ENCODE data around the gene LHPP.
A peak's percentile ranks its signal among the peaks of the same experiment; 100 is the strongest.

Gene LHPP

DNA sequence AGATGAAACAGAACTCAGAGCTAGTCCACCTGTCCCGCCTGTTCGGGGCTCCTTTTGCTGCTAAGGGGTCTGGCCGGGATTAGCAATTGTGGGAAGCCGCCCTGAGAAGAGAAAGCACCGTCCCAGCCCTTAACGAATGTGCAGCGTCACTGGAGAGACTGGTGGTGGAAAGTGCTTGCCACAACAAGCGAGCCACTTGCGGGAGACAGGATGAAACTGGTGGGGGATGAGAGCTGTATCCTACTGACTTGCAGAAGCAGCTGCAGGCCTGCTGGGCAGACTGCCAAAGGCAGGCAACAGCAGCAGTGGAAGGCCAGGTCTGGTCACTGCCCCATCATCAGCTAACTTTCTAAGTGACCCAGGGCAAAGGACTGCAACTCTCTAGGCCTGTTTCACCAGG, 187.1 kb downstream of the LHPP start:
- DNase-seq, result peak; percentile 84

DNA sequence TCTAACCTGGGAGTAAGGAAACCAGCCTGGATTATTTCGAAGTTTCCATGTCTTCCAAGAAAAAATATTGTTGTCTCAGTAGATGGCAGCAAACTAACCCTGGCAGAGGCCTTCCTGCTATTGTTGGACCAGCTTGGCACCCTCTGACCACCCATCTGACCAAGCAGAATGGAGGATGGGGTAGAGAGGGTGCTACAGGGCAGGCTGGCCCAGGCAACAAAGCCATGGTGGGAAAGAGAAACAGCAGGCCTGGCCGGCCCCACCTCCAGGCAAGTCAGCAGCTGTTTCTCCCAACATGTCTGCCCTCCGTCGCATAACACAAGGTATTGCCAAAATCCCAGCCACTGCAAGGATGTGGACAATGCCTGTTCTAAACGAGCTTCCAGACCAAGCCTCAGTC, 187.6 kb downstream of the LHPP start:
- no peak for DNase-seq

DNA sequence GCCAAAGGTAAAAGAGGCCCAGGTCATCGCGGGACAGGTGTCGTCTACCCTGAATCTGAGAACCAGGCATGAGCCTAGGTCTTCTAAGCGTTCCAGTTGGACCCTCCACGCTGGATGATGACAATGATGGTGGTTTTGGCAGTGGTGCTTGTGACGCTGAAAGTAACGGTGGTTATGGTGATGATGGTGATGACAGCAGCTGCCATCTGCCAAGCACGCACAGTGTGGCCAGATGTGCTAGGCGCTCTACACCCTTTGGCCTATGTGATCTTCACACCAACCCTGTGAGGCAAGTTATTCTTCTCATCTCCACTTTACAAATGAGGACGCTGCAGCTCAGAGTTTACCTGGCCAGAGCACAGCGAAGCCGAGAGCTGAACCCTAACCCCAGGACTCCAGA, 188.6 kb downstream of the LHPP start:
- no peak for DNase-seq

DNA sequence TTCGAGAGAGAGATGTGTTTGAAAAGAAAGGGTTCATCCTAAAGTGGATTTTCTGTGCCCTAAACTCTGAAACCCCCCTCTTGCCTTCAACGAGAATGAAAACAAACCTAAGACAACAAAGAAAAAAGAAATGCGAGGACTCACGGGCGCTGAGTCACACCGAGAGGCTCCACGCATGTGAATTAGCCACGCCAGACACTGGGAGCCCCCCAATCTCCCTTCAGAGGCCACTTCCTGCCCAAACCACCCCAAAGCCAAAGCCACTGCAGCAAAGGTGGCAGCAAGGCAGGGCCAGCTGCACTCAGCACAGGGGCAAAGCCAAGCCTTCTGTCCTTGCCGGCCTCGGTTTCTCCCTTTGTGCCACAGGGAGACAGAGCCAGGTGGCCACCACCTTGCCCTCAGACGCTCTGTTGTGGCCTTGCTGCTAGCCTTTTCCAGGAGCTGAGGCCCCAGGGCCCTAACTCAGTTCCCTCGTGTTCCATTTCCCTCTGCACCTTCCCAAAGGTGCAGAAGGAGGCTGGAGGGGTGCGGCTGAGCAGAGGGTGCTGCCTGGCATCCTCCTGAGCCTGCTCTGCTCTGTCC, 189.3 kb downstream of the LHPP start:
- no peak for DNase-seq

DNA sequence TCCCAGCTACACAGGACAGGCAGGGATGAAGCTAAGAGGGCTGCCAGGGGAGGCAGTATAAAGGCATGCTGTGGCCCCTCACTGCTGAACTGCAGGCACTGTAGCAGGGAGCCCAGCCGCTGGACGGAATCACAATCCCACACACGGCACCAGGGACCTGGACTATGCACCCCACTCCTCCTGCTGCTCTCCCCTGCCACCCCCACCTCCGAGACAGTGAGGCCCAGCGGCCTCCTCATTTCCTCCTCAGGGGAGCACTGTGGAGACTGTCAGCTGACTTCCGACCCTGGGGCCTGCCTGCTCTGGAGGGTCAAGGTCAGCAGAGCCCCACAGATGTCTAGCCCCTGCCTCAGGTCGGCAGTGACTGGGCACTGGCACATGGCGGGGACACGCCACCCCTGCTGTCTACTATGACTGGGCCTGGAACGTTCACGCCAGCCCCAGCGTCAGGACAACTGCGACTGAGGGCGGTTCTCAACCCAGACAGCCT, 189.8 kb downstream of the LHPP start:
- no peak for DNase-seq

DNA sequence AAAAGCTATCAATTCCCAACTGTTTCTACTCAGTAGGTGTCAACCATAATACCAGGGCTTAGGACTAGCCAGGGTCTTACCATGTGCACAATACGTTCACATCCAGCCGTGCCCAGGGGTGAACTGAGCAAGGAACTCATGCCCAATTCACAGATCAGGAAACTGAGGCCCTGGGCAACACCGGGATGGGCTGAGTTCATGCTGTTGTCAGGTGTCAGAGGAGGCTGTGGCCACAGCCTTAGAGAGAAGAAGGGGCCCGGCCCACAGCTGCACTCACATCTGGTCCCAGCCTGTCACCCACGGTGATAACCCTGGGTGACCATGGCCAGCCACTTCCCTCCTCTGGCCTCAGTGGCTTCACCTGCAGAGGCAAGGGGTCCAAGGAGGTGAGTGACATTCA, 190.6 kb downstream of the LHPP start:
- no peak for DNase-seq

DNA sequence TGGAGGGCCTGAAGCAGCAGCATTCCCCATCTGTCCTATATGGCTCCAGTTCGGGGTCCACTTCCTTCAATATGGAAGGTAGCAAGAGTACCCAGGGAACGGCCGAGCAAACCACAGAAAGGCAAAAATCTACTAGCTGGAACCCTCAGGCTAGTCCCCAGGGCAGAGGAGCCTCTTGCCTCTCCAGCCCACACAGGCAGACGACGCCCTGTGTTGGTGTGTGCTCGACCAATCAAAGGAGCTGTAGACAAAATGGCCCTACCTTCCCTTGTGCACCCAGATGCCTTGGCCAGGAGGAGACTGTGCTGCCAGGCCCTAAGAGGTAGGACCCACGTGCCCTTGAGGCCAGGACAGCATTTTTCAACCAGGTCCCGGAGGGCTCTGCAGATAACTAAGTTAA, 191.1 kb downstream of the LHPP start:
- DNase-seq, result no peak

DNA sequence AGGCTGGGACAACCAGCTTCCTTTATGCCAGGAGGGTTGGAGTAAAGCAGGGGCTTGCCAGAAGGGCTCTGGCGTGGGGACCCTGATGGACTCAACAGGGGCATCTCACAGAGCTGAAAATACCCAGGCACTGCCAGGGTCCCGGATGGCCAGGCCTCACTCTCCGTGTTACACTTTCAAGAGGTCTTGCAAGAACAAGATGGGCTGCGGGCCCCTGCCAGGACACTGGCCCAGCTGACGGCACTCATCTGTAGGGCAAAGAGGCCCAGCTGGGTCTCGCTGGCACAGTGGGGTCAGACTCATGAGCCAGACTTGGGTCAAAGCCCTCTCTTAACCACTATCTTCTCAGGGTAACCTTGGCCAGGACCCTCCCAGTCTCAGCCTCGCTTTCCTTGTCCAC, 191.7 kb downstream of the LHPP start:
- no peak for DNase-seq

DNA sequence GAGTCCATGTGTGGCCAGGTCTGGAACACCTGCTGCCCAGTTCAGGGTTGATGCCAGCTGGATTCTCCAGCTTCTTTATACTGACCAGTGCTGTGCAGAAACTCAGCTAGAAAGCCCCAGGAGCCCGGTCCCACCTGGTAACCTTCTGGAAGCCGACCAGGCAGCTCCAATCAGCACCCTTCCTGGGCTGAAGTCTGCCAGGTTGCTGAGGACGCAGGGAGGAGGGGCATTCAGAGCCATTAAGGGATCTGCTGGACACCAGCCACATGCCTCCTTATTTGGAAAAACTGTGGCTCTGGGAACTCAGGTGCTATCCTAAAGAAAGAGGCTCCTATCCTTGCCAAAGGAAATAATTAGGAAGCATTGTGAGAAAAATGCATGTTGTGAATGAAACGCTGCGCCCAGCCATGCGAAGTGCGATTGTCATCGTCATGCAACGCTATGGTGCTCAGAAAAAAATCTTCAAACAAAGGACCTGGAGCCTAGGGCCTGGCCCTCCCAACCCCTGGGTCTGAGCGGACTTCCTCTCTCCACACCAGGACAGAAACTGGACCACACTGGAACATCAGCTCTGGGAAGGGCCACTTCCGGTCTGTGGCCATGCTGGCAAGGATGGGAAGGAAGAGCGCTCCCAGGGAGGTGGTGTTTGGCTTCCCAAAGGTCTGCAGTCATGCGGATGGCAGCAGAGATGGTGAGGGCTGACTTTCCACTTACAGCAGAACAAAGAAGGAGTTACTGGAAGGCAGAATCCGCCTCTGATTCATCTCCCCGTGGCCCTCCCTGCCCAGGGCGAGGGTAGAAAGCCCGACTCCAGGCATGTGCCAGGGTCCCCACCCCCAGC, 192.4 kb downstream of the LHPP start:
- DNase-seq, result no peak

DNA sequence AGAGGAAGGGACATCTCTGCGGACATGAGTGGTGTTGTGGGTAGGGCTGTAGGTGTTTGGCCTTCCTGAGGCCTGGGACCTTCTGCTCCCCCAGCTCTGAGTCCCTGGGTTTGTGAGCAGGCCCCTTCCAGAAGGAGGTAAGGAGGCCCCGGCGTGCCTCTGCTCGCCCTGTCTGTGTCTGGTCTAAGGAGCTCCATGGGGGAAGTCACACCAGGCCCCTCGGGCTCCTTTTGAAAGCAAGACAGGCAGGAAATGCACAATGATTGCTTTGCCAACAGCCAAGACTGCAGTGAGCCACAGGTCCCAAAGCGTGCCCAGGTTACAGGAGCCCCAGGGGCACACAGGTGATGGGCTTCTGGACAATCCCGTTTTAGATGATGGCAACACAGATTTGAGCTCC, 193.1 kb downstream of the LHPP start:
- no peak for DNase-seq

DNA sequence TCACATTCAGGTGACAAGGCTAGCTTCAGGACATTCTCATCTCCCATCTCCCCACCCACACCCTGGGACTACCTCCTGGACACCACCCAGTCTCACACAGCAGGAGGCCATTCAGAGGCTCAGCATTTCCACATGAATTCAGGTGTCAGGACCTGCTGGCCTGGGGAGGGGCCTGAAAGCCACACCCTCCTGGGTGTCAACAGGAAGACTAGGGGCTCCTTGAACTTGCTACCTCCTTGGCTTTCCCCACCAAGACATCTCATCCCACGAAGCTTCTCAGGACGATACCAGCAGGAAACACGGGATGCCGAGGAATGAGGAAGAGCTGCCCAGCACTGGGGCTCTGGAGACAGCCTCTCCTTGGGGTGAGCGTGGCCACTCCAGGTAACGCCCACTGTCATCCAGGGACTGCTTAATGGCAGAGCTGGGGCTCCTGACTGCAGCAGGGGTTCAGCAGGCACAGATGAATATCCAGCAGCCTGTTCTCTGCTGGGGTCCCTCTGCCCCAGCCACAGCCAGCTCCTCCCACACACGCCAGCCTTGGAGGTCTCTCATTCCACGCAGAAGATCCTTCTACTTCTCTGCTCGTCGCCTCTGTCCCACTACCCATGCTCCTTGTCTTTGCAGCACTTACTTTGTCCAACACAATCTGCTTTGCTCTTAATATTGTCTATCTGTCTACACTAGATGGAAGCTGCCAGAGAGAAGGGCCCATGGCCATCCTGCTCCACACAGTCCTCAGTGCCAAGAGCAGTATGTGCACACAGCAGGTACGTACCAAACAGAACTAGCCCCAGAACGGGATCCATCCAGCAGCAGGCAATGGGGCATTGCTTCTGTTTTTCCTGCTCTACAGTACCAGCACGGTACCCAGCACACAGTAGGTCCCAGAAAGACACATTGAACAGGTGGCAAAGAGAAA, 193.8 kb downstream of the LHPP start:
- no peak for DNase-seq

DNA sequence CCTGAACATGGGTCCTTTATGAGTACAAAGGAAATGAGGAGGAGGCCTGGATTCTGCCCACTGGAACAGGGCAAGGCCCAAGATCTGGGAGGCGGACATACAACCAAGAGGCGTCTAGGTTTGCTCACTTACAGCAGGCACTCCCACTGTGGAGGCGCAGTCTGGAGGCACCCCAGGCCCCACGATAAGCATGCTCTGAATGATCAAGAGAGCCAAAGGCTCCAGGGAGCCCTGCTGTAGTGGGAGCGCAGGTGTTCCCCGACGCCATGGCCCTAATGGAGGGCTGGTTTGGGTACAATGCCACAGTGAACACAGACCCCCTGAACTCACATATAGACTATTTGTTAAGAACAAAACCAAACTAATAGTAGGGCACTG, 194.5 kb downstream of the LHPP start:
- DNase-seq, result no peak

DNA sequence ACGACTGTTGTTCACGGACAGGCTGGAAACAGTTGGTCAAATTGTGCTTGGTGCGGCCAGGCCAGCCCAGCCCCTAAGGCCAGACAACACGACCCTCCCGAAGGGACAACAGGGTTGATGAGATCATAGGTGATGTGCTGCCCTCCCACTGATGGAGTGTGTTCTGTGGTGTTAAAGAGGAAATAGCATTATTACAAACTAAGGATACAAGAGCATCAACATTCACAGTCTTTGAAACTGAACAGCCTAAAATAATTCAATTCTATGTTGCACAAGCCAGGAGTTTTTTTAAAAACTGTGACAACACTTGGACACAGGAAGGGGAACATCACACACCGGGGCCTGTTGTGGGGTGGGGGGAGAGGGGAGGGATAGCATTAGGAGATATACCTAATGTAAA, 194.9 kb downstream of the LHPP start:
- no peak for DNase-seq

DNA sequence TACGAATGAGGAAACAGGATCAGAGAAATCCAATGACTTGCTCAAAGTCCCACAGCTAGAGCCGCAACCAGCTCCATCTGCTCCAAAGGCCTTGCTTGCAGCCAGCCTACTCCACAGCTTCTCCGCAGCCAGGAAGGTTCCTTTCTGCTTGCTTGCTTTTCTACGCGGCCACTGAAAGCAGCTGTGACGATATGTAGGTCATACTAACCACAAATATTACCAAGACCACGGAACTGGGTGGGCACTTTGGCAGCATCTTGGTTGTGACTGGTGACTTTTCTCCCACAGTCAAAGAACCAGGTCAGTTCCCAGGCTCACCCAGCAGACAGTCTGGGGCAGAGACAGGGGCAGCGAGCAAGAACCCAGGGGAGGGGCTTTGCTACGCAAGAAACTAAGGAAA, 196.2 kb downstream of the LHPP start:
- DNase-seq, result no peak

DNA sequence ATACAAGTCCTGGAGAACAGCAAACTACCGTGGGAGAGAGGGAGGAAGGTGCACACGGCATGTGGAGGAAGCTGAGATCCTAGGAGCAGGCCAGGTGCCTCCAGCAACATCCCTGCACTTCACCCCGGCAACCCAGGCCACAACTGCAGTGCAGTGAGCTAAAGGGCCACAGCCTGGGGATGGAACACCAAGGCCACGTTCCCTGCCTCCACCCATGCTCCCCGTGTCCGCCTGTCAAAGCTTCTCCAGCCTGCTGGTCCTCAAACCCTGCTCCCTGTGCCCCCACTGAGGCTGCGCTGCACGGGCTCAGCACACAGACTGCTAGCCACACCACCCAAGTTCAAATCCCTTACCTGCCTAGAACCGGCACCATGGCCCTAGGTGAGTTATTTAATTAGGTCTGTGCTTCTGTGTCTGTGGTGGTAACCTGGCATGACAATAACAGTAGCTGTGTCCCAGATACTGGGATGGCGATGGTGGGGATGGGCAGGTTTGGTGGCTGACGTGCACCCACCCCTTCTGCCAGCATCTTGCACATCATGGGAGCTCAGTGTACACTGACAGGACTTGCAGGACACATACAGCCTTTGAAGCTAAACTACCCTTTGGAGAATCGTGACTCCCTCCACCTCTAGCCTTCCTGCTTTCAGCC, 197.1 kb downstream of the LHPP start:
- DNase-seq, result no peak

DNA sequence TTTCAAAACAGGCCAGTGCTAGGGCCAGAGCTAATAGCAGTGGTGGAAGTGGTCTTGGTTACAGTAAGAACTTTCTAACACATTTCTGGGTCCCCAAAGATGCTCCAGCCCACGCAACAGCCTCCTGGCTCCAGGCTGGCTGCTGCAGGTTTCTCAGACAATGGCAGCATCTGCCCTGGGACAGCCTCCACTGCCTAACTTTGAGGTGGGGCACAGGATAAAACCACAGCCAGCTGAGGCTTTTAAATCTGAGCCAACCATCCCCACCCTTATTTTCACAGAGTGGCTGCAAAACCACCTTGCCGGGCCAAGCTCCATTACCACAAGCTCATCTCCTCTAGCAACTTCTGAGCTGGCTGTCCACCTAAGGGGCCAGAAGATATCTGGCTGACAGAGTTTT, 197.8 kb downstream of the LHPP start:
- DNase-seq, result no peak

DNA sequence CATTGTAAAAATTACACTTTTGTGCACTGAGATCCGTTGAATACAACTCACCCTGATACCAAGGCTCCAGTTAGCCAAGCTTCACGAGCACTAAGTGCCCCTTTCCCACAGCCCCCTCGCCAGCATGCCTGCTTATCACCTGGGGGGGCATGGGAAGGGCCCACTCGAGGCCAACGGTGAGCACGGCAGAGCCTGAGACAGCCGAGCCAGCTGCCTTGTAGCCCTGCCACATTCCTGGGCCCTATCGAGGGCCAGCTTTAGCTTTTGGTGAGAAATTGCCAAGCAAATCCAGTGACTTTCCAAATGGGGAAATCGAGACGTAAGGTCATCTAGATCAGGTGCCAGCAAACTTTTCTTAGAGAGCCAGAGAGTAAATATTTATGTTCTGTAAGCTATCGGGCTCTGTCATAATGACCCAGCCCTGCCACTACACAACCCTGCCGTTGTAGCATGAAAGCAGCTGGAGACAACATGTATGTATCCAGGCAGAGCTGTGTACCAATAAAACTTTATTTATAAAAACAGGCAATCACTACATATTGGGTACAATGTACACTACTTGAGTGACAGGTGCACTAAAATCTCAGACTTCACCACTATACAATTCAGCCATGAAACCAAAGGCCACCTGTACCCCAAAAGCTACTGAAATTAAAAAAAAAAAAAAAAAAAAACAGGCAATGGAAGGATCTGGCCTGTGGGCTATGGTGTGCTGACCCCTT, 198.9 kb downstream of the LHPP start:
- no peak for DNase-seq

DNA sequence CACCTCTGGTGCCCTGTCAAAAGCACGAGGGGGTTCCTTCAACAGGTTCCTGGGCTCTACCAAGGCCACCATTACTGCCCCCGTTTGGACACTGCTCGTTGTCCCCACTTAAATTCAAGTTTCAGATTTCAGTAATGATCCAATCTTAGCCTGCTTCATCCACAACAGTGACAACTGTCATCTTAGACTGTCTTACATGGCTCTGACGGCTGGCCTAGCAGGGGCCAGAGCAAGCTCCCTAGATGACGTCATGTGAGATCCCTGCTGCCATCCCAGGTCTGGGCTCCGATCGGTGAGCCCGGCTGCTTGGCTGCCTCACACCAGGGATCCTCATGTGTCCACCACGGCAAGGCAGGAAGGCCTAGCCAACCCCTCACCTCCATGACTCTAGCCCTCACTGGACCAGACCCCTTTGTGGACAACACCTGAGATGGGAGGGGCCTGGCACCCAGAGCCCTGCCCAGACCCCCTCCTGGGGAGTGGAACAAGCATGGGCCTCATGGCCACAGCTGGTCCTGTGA, 200.1 kb downstream of the LHPP start:
- no peak for DNase-seq

DNA sequence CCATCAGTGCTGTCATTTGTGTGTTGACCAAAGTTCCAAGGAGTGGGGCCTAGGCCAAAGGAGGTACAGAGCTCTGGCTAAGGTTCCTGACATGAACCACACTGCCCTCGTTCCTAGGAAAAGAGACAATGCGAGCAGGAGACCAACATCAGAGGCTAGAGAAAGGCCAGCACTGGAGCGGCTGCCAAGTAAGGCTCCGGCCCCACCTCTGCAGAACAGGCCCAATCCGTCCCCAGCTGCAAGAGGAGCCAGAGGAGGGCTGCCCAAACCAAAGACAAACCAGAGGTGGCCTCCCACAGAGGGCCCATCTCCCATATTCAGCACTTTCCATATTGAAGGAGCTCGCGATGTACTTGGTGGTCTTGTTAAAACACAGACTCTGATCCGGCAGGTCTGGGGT, 201.6 kb downstream of the LHPP start:
- no peak for DNase-seq
